B cell (primary cell): ENCODE data around the gene CCIN.

Source experiments
- EZH2 ChIP-seq: IDR thresholded peaks from 2 replicates; pipeline ENCODE4 v1.6.1; 2012; ENCODE audit warnings: borderline replicate concordance, low read depth, mild to moderate bottlenecking, moderate library complexity, low read length; ENCODE audit not compliant: insufficient read depth, poor library complexity, severe bottlenecking
- TF ChIP-seq, protein P1 (sequence below): fragments of 200-600 bp; IDR thresholded peaks from one replicate; pipeline ENCODE4 v1.8.0; 2022; ENCODE audit warnings: antibody characterized with exemption, mild to moderate bottlenecking

DNA sequence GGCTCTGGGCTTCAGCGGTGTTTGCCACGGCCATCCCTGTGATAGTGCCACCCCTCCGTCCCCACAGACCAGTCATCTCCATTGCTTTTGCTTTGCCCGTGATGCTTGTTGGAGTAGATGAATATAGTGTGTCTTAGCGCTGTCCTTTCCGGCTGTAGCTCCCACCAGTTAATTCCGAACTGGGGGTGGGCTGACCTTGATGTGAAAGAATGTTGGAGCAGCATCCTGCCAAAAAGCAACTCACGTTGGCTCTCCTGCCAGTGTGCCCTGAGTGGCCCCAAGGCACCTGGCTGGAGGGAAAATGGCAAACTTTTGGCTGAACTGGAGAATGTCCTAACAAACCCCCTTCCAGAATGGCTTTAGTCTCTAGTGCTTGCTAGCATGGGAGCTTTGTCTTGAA, 41.5 kb downstream of the CCIN start:
- TF ChIP-seq, protein P1, sequence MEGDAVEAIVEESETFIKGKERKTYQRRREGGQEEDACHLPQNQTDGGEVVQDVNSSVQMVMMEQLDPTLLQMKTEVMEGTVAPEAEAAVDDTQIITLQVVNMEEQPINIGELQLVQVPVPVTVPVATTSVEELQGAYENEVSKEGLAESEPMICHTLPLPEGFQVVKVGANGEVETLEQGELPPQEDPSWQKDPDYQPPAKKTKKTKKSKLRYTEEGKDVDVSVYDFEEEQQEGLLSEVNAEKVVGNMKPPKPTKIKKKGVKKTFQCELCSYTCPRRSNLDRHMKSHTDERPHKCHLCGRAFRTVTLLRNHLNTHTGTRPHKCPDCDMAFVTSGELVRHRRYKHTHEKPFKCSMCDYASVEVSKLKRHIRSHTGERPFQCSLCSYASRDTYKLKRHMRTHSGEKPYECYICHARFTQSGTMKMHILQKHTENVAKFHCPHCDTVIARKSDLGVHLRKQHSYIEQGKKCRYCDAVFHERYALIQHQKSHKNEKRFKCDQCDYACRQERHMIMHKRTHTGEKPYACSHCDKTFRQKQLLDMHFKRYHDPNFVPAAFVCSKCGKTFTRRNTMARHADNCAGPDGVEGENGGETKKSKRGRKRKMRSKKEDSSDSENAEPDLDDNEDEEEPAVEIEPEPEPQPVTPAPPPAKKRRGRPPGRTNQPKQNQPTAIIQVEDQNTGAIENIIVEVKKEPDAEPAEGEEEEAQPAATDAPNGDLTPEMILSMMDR, result no peak
- no peak for TF ChIP-seq EZH2
